Skeletal muscle satellite cell (primary cell): ENCODE data around the gene ESR1.

ENCODE experiments used
- H3K27me3 ChIP-seq: 2 replicates; pipeline ENCODE4 v1.7.0; 2013; ENCODE audit warnings: low read length; ENCODE audit not compliant: control insufficient read depth, insufficient read depth
- H3K36me3 ChIP-seq: 2 replicates; pipeline ENCODE4 v1.7.0; 2013; ENCODE audit warnings: mild to moderate bottlenecking, control low read depth, low read length; ENCODE audit not compliant: insufficient read depth
- H3K4me1 ChIP-seq: 2 replicates; pipeline ENCODE4 v1.7.0; 2013; ENCODE audit warnings: low read length; ENCODE audit not compliant: control insufficient read depth, insufficient read depth
- H3K4me2 ChIP-seq: 2 replicates; pipeline ENCODE4 v1.7.0; 2013; ENCODE audit warnings: mild to moderate bottlenecking, low read length
- H3K4me3 ChIP-seq: 2 replicates; pipeline ENCODE4 v1.7.0; 2013; ENCODE audit warnings: low read length
- H3K9ac ChIP-seq: 2 replicates; pipeline ENCODE4 v1.7.0; 2013; ENCODE audit warnings: mild to moderate bottlenecking, low read depth, low read length, moderate library complexity
- H3K9me3 ChIP-seq: replicated peaks from 2 replicates; pipeline ENCODE4 v1.7.0; 2013; ENCODE audit warnings: mild to moderate bottlenecking, control low read depth, low read length

The ESR1 gene

GRCh38 chr6:152099446-152100182 is 292.1 kb downstream of the ESR1 start:
- no peaks in the 10 kb centered on the region for H3K27me3 ChIP-seq
- H3K4me3 ChIP-seq = no peak overlapping the region
- peaks cover 60% of the 10 kb centered on the region for H3K4me1 ChIP-seq
- H3K9ac ChIP-seq = no peak overlapping the region
- H3K36me3 ChIP-seq = no peaks in the 10 kb centered on the region
- peak overlapping the region; percentile 28 for H3K4me2 ChIP-seq
- H3K9me3 ChIP-seq = peaks cover 9% of the 10 kb centered on the region

GRCh38 chr6:152100183-152100618 is 292.7 kb downstream of the ESR1 start:
- Histone ChIP-seq H3K4me2 (peak overlapping the region; percentile 28), H3K36me3 (no peaks in the 10 kb centered on the region), H3K9ac (peak overlapping the region; percentile 12), H3K9me3 (peaks cover 9% of the 10 kb centered on the region), H3K4me3 (peak overlapping the region; percentile 15), H3K4me1 (peaks cover 57% of the 10 kb centered on the region), H3K27me3 (no peaks in the 10 kb centered on the region)

GRCh38 chr6:152107973-152108372 is 300.5 kb downstream of the ESR1 start:
- no peaks in the 10 kb centered on the region for H3K27me3 ChIP-seq
- no peaks in the 10 kb centered on the region for H3K9me3 ChIP-seq
- H3K4me3 ChIP-seq = no peak overlapping the region
- H3K4me2 ChIP-seq = no peak overlapping the region
- H3K9ac ChIP-seq = no peak overlapping the region
- no peaks in the 10 kb centered on the region for H3K36me3 ChIP-seq
- H3K4me1 ChIP-seq = peaks cover 23% of the 10 kb centered on the region

DNA sequence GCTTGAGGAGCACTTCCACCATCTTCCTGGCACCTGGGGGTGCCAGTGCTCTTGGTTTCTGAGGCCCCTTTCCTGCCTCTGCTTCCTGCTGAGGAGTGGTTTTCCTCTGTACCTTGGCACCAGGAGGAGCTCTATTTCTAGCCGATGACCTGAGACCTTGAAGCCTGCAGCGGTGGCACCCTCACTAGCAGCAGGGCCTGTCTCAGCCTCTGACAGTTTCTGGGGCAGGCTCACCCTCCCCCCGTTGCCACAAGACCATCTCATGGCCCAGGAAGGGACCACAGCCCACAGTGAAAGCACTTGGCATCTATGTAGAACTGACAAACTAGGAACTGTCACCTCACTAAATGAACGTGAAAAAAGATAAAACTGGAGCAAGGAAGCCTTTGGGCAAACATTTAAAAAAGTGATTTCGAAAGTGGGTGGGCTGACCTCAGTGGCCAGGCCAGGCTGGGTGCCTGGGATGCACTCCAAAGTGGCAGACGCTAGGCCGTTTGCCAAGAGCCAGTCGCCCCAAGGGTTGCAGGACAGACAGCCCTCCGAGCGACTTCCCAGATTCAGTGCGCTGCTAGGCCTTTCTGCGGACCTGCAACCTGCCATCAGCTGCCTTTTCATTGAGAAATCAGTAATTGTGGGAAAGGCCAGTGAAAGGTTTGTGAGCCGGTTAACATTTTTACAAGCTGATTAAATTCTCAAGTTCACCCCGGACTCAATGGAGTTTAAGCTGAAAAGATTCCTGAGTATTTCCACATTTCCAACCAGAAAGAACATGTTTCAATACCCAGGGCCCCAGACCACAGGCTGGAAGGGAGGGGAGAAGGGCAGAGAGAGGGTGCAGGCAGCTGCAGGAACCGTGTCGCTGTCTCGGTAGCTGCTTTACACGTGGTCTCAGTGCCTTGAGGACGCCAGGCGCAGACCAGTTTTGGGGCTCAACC is 303.7 kb downstream of the ESR1 start:
- no peak overlapping the region for H3K9ac ChIP-seq
- no peaks in the 10 kb centered on the region for H3K9me3 ChIP-seq
- no peak overlapping the region for H3K4me3 ChIP-seq
- H3K27me3 ChIP-seq = no peaks in the 10 kb centered on the region
- H3K36me3 ChIP-seq = no peaks in the 10 kb centered on the region
- peak overlapping the region; percentile 22 for H3K4me2 ChIP-seq
- H3K4me1 ChIP-seq = peaks cover 28% of the 10 kb centered on the region

DNA sequence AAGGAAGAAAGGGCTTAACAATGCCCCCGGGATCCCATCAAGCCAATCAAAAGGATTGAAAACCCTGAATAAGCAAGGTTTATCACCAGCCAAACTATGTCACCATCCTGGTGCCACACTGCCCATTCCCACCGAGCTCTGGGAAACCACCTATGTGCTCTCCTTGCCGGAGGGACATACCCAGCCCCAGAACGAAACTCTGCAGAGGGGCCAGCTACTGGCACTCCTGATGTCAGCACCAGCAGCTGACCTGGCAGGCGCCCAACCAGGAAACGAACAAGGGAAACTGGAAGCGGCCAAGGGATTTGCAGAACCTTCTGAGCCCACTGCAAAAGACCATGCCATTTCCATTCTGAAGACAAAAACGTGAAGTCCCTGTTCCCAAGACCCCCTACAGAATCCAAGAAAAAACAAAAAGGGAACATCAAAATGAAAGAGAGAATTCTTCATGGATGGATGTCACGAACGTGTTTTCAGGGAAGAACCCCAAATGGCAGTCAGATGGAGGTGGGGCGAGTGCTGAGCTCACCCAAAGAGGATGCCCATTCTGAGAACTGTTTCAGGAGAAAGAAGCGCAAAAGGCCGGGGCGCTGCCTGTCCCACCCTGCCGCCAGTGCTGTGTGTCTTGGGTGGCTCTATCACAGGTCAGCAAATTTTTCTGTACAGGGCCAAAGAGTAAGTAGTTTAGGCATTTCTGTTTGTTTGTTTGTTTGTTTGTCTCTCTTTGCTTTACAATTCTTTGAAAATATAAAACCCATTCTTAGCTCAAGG is 305.2 kb downstream of the ESR1 start:
- Histone ChIP-seq H3K4me1 (peaks cover 32% of the 10 kb centered on the region), H3K4me3 (peak overlapping the region; percentile 43)

GRCh38 chr6:152117156-152118133 is 310.0 kb downstream of the ESR1 start:
- Histone ChIP-seq H3K9me3 (no peaks in the 10 kb centered on the region), H3K4me3 (no peak overlapping the region), H3K4me2 (no peak overlapping the region), H3K27me3 (no peaks in the 10 kb centered on the region), H3K36me3 (peaks cover 22% of the 10 kb centered on the region), H3K4me1 (peaks cover 14% of the 10 kb centered on the region), H3K9ac (no peak overlapping the region)

More for the DNA sequence above, 305.2 kb downstream of the ESR1 start:
- no peaks in the 10 kb centered on the region for H3K27me3 ChIP-seq
- no peak overlapping the region for H3K9ac ChIP-seq
- H3K4me2 ChIP-seq = peak overlapping the region; percentile 71
- no peaks in the 10 kb centered on the region for H3K9me3 ChIP-seq
- no peaks in the 10 kb centered on the region for H3K36me3 ChIP-seq

- Histone ChIP-seq H3K4me3 (no peak overlapping the region), H3K4me2 (no peak overlapping the region), H3K9ac (no peak overlapping the region), H3K27me3 (no peaks in the 10 kb centered on the region), H3K36me3 (peaks cover 22% of the 10 kb centered on the region), H3K4me1 (peaks cover 8% of the 10 kb centered on the region), H3K9me3 (no peaks in the 10 kb centered on the region)
Measured at GRCh38 chr6:152118224-152118623, 310.7 kb downstream of the ESR1 start.

GRCh38 chr6:152118678-152119077 is 311.2 kb downstream of the ESR1 start:
- Histone ChIP-seq H3K27me3 (no peaks in the 10 kb centered on the region), H3K9me3 (no peaks in the 10 kb centered on the region), H3K9ac (no peak overlapping the region), H3K4me3 (no peak overlapping the region), H3K4me2 (no peak overlapping the region), H3K36me3 (peaks cover 22% of the 10 kb centered on the region), H3K4me1 (peaks cover 6% of the 10 kb centered on the region)

DNA sequence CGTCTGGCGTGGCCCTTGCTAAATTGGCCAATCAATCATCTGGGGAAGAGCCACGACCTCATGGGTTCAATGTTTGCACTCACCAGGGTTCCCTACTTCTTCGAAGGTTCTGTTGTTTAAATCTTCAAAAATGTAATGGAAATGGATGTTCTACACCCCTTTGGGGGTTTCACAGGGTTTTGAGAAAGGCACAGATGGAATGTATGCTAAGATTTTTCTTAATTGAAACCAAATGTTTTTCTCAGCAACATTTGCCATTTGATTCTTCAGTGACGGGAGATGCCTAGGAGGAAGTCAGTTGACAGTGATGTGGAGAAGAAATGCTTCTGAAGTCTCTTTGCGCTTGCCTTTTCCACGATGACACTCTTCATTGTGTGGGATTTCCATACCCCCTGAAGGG is 312.3 kb downstream of the ESR1 start:
- peaks cover 9% of the 10 kb centered on the region for H3K4me1 ChIP-seq
- no peak overlapping the region for H3K9ac ChIP-seq
- no peaks in the 10 kb centered on the region for H3K9me3 ChIP-seq
- H3K4me2 ChIP-seq = no peak overlapping the region
- H3K36me3 ChIP-seq = peaks cover 22% of the 10 kb centered on the region
- no peak overlapping the region for H3K4me3 ChIP-seq
- no peaks in the 10 kb centered on the region for H3K27me3 ChIP-seq

GRCh38 chr6:152121910-152122309 is 314.4 kb downstream of the ESR1 start:
- no peak overlapping the region for H3K9ac ChIP-seq
- H3K27me3 ChIP-seq = no peaks in the 10 kb centered on the region
- no peak overlapping the region for H3K4me2 ChIP-seq
- no peaks in the 10 kb centered on the region for H3K9me3 ChIP-seq
- no peak overlapping the region for H3K4me3 ChIP-seq
- peaks cover 22% of the 10 kb centered on the region for H3K36me3 ChIP-seq
- peaks cover 9% of the 10 kb centered on the region for H3K4me1 ChIP-seq
